Stimulated activated CD8-positive, alpha-beta memory T cell treated with anti-CD3 and anti-CD28 coated beads, Interleukin-12 subunit alpha, Interleukin-12 subunit beta, amount 100 ng/mL, for 1 hour (primary cell): ENCODE results near the gene SPRR4.

Experiments used
- DNase-seq: peaks from one replicate; pipeline ENCODE4 v3.0.0-alpha.2; 2020; ENCODE audit warnings: low read depth

Gene SPRR4

GRCh38 chr1:152970495-152970894 is at the start of gene SPRR4:
Gene SPRR4 (plus strand): TSS chr1:152970648. CDS start chr1:152971891, 1,243 bp downstream.
- no peak for DNase-seq

- DNase-seq = no peak
Observed at GRCh38 chr1:152924191-152924590, 46.3 kb upstream of the SPRR4 start.

GRCh38 chr1:152926091-152926490 is 44.4 kb upstream of the SPRR4 start:
- no peak for DNase-seq

GRCh38 chr1:152928671-152929070 is 41.8 kb upstream of the SPRR4 start:
- no peak for DNase-seq

- DNase-seq = no peak
Observed at GRCh38 chr1:152932170-152932811, 38.2 kb upstream of the SPRR4 start.

GRCh38 chr1:152933196-152933595 is 37.3 kb upstream of the SPRR4 start:
- no peak for DNase-seq

- no peak for DNase-seq
Observed at GRCh38 chr1:152940614-152941013, 29.8 kb upstream of the SPRR4 start.

GRCh38 chr1:152941037-152941711 is 29.3 kb upstream of the SPRR4 start:
- DNase-seq = no peak

- DNase-seq = no peak
Observed at GRCh38 chr1:152942161-152942560, 28.3 kb upstream of the SPRR4 start.

- DNase-seq = no peak
Observed at GRCh38 chr1:152946248-152946647, 24.2 kb upstream of the SPRR4 start.

GRCh38 chr1:152946651-152947256 is 23.7 kb upstream of the SPRR4 start, which contains the start of gene SPRR5:
Gene SPRR5 (plus strand): TSS chr1:152947206. CDS start chr1:152948555, 1,349 bp downstream.
- DNase-seq = no peak

GRCh38 chr1:152951711-152952110 is 18.7 kb upstream of the SPRR4 start:
- DNase-seq = no peak

GRCh38 chr1:152953761-152954160 is 16.7 kb upstream of the SPRR4 start:
- DNase-seq = no peak

GRCh38 chr1:152954436-152954835 is 16.0 kb upstream of the SPRR4 start:
- DNase-seq = no peak

- DNase-seq = no peak
Observed at GRCh38 chr1:152957561-152957960, 12.9 kb upstream of the SPRR4 start.

GRCh38 chr1:152959273-152959672 is 11.2 kb upstream of the SPRR4 start:
- DNase-seq = no peak

- no peak for DNase-seq
Observed at GRCh38 chr1:152959801-152960451, 10.5 kb upstream of the SPRR4 start.

GRCh38 chr1:152960452-152961044 is 9.9 kb upstream of the SPRR4 start:
- DNase-seq = no peak

GRCh38 chr1:152961226-152961891 is 9.1 kb upstream of the SPRR4 start:
- no peak for DNase-seq

GRCh38 chr1:152962876-152963415 is 7.5 kb upstream of the SPRR4 start:
- DNase-seq = no peak

GRCh38 chr1:152964536-152964935 is 5.9 kb upstream of the SPRR4 start:
- DNase-seq = no peak

GRCh38 chr1:152965853-152966252 is 4.6 kb upstream of the SPRR4 start:
- no peak for DNase-seq
